Fibroblast of lung (primary cell): ENCODE measurements around the gene APOA1. TPM values are rescaled to one million over a fixed set of nuclear protein-coding genes. Genes with fewer than 3 reads are reported as not detected.
A peak's percentile ranks its signal among the peaks of the same experiment; 100 is the strongest.

ENCODE experiments used
- DNase-seq, 2 donors: peaks; one replicate each; pipeline versions ENCODE4 v3.0.0 to v3.0.0-alpha.2; 2010; ENCODE audit warnings: low read depth in 2 of 2
- H2AFZ ChIP-seq: 2 replicates; pipeline ENCODE4 v1.5.1; 2012; ENCODE audit warnings: low read length, control low read depth, inconsistent platforms
- H3K27ac ChIP-seq: 2 replicates; pipeline ENCODE4 v1.5.1; 2011; ENCODE audit warnings: low read length, control low read depth; ENCODE audit not compliant: insufficient read depth
- H3K27me3 ChIP-seq: 2 replicates; pipeline ENCODE4 v1.5.1; 2011; ENCODE audit warnings: mild to moderate bottlenecking, low read length; ENCODE audit not compliant: control insufficient read depth, insufficient read depth
- H3K36me3 ChIP-seq: 2 replicates; pipeline ENCODE4 v1.5.1; 2011; ENCODE audit warnings: low read length; ENCODE audit not compliant: control insufficient read depth, insufficient read depth
- H3K4me1 ChIP-seq: 2 replicates; pipeline ENCODE4 v1.5.1; 2011; ENCODE audit warnings: low read length; ENCODE audit not compliant: control insufficient read depth, insufficient read depth; ENCODE audit errors: extremely low read depth
- H3K4me2 ChIP-seq: 2 replicates; pipeline ENCODE4 v1.5.1; 2011; ENCODE audit warnings: low read length, control low read depth; ENCODE audit not compliant: insufficient read depth; ENCODE audit errors: extremely low read depth
- H3K4me3 ChIP-seq, 4 experiments: fragments of 200-600 bp in 1 of 4; sonication (generic) in 1 of 4; replicated peaks in 1 of 4; 2 replicates each; pipeline ENCODE4 v1.5.1; 2011 to 2016; ENCODE audit warnings: low read length in 4 of 4, low read depth in 3 of 4, mild to moderate bottlenecking in 3 of 4, control low read depth in 2 of 4, inconsistent platforms in 1 of 4, mixed read lengths in 1 of 4; ENCODE audit not compliant: insufficient read depth in 1 of 4; ENCODE audit errors: control extremely low read depth in 1 of 4
- H3K79me2 ChIP-seq: 2 replicates; pipeline ENCODE4 v1.5.1; 2012; ENCODE audit warnings: mild to moderate bottlenecking, low read length, inconsistent platforms; ENCODE audit not compliant: control insufficient read depth, insufficient read depth
- H3K9ac ChIP-seq: 2 replicates; pipeline ENCODE4 v1.5.1; 2011; ENCODE audit warnings: mild to moderate bottlenecking, low read length, control low read depth; ENCODE audit not compliant: insufficient read depth
- H3K9me3 ChIP-seq: 2 replicates; pipeline ENCODE4 v1.5.1; 2012; ENCODE audit warnings: low read depth, low read length; ENCODE audit not compliant: control insufficient read depth, insufficient read depth
- H4K20me1 ChIP-seq: 2 replicates; pipeline ENCODE4 v1.5.1; 2011; ENCODE audit warnings: low read length; ENCODE audit not compliant: control insufficient read depth, insufficient read depth; ENCODE audit errors: extremely low read depth
- EZH2 ChIP-seq: IDR thresholded peaks from 2 replicates; pipeline ENCODE4 v1.5.1; 2012; ENCODE audit warnings: low read length, control low read depth, mild to moderate bottlenecking; ENCODE audit errors: missing control alignments
- polyA plus RNA-seq, 2 donors: library from polyadenylated mRNA; depleted of rRNA in 1 of 2; stranded (reverse) in 1 of 2; unstranded in 1 of 2; fragments of >200 nt; gene quantifications; 2 replicates each; pipeline ENCODE4 v1.2.1, GENCODE V29; 2011 to 2012; ENCODE audit warnings: missing spikeins in 1 of 2
- total RNA-seq: library from RNA; depleted of rRNA; stranded (reverse); fragments of >200 nt; gene quantifications from 2 replicates; pipeline ENCODE4 v1.2.1, GENCODE V29; 2014
- TF ChIP-seq, protein P1 (sequence below), 2 donors: IDR thresholded peaks in 1 of 2; conservative IDR thresholded peaks in 1 of 2; 1 replicate in 1 of 2; 2 replicates in 1 of 2; pipeline ENCODE4 v1.5.1; 2011 to 2012; ENCODE audit warnings: low read length in 2 of 2, control low read depth in 1 of 2, inconsistent platforms in 1 of 2, low read depth in 1 of 2, mild to moderate bottlenecking in 1 of 2

Gene APOA1
- total and polyA plus RNA-seq, 2 donors (not counting 1 experiment from before 2014, with no cell fraction given): 0.05 TPM; not detected in 1

DNA sequence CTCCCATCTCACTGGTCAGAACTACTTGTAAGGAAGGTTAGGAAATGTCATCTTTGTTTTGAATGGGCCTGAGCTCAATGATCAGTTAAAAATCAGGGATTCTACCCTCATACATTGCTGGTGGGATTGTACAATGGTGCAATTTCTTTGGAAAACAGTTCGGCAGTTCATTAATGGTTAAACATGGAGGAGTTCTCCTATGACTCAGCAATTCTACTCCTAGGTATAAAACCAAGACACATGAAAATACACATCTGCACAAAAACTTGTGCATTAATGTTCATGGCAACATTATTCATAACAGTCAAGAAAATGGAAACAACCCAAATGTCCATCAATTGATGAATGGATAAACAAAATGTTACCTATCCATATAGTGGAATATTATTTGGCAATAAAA lies 40.9 kb downstream of the APOA1 start:
- H3K4me1 ChIP-seq: peaks cover 9% of the 10 kb centered on the region
- H3K36me3 ChIP-seq: no peaks in the 10 kb centered on the region
- no peak overlapping the region for H3K4me2 ChIP-seq
- no peaks in the 10 kb centered on the region for H3K79me2 ChIP-seq
- no peaks in the 10 kb centered on the region for H4K20me1 ChIP-seq
- H3K9ac ChIP-seq: no peak overlapping the region
- H3K4me3 ChIP-seq: no peak overlapping the region
- no peak for DNase-seq
- no peak for TF ChIP-seq EZH2
- TF ChIP-seq, protein P1, sequence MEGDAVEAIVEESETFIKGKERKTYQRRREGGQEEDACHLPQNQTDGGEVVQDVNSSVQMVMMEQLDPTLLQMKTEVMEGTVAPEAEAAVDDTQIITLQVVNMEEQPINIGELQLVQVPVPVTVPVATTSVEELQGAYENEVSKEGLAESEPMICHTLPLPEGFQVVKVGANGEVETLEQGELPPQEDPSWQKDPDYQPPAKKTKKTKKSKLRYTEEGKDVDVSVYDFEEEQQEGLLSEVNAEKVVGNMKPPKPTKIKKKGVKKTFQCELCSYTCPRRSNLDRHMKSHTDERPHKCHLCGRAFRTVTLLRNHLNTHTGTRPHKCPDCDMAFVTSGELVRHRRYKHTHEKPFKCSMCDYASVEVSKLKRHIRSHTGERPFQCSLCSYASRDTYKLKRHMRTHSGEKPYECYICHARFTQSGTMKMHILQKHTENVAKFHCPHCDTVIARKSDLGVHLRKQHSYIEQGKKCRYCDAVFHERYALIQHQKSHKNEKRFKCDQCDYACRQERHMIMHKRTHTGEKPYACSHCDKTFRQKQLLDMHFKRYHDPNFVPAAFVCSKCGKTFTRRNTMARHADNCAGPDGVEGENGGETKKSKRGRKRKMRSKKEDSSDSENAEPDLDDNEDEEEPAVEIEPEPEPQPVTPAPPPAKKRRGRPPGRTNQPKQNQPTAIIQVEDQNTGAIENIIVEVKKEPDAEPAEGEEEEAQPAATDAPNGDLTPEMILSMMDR (conservative IDR thresholded peaks at IDR 0.05 in 1 of 2, IDR thresholded peaks at IDR 0.05 in 1 of 2; ENCODE audit: low read depth in 1 of 2, low read length in 2 of 2): no peak
- no peaks in the 10 kb centered on the region for H3K9me3 ChIP-seq
- no peak overlapping the region for H3K27ac ChIP-seq
- no peak overlapping the region for H2AFZ ChIP-seq
- H3K27me3 ChIP-seq: no peaks in the 10 kb centered on the region

DNA sequence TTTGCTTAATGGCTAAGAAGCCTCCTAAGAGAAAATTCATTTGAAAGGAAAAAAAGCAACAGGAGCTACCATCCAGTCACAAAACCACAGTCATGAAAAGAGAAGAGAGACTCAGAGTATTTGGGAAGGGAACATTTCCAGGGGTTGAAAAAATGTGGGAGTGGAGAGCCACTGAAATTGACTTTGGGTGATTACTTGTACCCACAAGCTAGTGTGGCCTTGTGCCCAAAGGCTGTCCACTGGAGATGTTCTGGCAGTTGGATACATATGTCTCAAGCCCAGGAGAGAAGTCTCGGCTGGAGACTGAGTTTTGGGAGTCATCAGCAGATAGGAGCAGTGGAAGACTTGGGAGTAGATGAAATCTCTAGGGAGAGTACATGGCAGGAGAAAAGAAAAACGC lies 42.6 kb downstream of the APOA1 start:
- H2AFZ ChIP-seq: no peak overlapping the region
- no peaks in the 10 kb centered on the region for H3K36me3 ChIP-seq
- H3K4me3 ChIP-seq: no peak overlapping the region
- H3K27ac ChIP-seq: no peak overlapping the region
- no peaks in the 10 kb centered on the region for H3K9me3 ChIP-seq
- TF ChIP-seq, protein P1 (conservative IDR thresholded peaks at IDR 0.05 in 1 of 2, IDR thresholded peaks at IDR 0.05 in 1 of 2; ENCODE audit: low read depth in 1 of 2, low read length in 2 of 2): no peak
- TF ChIP-seq EZH2: no peak
- DNase-seq: no peak
- no peak overlapping the region for H3K4me2 ChIP-seq
- no peak overlapping the region for H3K9ac ChIP-seq
- no peaks in the 10 kb centered on the region for H3K27me3 ChIP-seq
- H4K20me1 ChIP-seq: no peaks in the 10 kb centered on the region
- H3K79me2 ChIP-seq: no peaks in the 10 kb centered on the region
- H3K4me1 ChIP-seq: peaks cover 9% of the 10 kb centered on the region

DNA sequence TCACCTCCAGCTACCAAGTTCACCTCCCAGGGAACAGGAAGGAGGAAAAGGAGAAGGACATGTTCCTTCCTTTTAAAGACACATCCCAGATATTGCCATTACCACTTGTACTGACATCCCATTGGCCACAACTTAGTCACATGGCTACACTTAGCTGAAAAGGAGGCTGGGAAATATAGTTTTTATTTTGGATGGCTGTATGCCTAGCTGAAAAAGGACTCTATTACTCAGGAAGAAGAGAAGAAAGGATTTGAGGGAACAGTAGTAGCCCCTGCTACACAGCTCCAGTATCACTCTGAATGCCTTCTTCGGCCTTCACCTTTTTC lies 43.7 kb downstream of the APOA1 start:
- Histone ChIP-seq H3K4me1 (peaks cover 9% of the 10 kb centered on the region), H3K9ac (no peak overlapping the region), H3K9me3 (no peaks in the 10 kb centered on the region), H2AFZ (peak overlapping the region; percentile 39), H4K20me1 (no peaks in the 10 kb centered on the region), H3K27ac (no peak overlapping the region), H3K79me2 (no peaks in the 10 kb centered on the region), H3K4me3 (no peak overlapping the region), H3K4me2 (no peak overlapping the region), H3K36me3 (no peaks in the 10 kb centered on the region), H3K27me3 (no peaks in the 10 kb centered on the region)
- peak in 1 of 2 donors; percentile 34 for DNase-seq
- no peak for TF ChIP-seq EZH2
- TF ChIP-seq, protein P1 (conservative IDR thresholded peaks at IDR 0.05 in 1 of 2, IDR thresholded peaks at IDR 0.05 in 1 of 2; ENCODE audit: low read depth in 1 of 2, low read length in 2 of 2): no peak
